NCI-H748 (cell line): Measurements from ENCODE around the gene ARAP1.

ENCODE experiments used
- DNase-seq: peaks from one replicate; lab custom pipeline; 2025; ENCODE audit not compliant: unreplicated experiment; lab: John Stamatoyannopoulos, UW

ARAP1 gene

DNA sequence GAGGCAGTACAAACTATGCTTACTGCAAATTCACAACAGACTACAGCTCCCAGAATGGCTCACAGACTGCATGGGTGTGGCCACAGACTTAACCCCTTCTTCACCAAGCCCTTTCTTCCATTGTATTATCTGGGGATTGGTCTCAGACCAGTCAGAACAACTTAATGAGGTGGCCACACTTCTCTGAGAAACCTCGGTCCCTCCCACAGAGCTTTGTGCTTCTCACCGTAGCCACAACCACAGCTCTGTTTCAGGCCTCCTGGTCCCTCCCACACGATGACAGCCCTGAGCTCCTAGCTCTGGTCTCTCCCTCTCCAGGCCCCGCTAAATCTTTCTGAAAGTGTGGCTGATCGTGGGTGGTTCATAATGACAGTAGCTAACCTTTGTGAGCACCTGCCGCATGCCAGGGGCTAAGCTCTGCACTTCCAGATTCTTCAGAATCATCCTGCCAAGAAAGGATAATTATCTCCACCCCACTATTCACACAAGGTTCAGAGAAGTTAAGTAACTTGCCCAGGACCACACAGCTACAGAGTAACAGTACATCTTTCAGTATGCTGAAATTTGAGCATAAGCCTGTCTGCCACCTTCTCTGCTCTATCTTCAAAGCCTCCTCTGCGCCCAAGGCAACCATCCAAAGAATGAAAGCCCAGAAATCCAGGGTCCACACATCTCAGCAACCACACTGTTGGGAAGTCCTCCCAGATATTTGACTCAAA is 83.4 kb downstream of the ARAP1 start:
- DNase-seq = no peak

- no peak for DNase-seq
Observed at GRCh38 chr11:72665911-72666472, 86.2 kb downstream of the ARAP1 start.

DNA sequence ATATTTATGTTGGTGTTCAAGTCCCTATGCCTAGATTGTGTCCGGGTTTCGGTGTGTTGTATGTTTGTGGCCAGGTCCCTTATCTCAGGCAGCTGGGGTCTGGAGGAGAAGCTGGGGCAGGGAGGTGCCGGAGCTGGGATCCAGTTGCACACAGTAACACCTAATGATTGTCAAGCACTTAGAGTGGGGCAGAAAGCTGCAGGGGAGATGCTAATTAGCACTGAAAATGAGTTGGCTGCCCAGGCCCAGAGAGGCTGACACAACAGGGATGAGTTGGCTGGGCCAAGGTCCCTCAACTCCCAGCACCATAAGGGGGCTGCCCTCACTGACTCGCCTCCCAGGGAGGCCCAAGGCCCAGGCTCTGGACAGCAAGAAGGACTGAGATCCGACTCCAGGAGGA is 90.2 kb downstream of the ARAP1 start:
- no peak for DNase-seq

DNA sequence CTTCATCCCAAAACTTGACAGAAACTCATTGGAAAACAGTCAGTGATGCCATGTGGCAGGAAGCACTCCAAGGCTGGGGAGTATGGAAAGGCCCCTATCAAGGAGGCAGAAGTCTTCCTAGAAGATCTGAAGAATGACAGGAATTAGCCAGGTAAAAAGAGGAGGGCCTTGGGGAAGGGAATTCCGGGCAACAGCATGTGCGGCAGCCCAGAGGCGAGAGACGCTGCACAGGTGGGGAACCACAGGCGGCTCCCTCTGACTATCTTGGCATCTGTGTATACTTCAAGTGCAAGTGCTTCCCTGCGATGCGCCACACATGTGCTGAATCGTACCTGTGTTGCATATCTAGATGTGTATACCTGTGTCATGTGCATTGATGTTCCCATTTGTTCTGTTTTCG is 90.7 kb downstream of the ARAP1 start:
- no peak for DNase-seq

DNA sequence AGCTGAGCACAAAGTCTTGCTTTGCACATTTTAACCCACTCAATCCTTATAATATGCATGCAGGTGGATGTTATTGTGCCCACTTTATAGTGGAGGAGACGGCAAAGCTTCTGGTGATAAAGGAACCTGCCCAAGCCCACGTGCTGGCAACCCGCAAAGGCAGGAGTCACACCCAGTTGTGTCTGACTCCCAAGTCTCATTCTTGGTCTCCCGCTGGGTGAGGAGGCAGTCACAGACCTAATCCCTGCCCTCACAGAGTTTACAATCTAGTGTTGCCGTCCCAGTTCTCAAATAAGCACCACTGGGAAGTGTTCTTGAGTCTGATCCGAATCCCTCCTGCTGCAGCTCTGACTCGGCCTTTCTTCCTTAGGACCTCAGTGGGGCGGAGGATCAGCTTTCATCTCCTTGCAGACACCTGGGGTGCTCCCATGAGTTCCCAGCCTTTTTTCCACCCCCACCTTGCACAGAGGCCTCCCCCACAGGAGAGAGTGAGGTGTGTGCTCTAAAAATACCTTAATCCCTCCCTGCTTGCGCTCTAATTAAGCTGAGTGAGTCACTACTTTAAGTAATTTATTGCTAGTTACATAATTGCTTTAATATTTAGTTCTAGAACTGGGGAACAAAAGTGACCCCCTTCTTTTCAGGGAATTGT is 93.1 kb downstream of the ARAP1 start:
- no peak for DNase-seq

DNA sequence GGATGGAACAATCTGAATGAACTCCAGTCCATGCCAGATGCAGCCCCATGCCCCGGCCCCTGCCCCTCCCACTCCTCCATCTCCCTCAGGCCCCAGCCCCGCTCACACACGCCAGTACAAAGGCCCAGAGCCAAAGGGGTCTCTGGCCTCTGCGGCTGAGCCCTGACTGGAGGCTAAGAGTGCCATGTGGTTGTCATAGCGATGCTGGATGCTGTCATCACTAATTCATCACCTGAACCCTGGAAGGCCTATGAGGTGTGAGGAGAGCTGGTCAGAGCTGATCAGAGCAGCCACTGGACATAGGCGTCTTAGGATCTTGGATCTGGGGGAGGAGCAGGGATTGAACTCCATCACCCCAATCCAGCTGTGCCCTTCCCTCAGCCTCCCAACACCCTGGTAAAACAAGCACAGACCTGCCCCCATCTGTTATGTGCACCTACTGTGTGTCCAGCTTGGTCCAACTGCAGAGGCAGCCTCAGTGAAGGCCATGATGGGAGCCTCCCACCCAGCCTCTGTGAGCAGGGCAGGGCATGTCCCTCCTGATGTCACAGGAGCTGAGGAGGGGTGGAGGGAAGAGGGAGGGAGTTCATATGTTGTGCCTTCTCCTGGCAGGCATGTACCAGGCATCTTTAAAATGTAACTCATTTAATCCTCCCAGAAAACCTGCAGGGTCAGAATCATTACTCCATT is 94.7 kb downstream of the ARAP1 start:
- DNase-seq = no peak

GRCh38 chr11:72655896-72656464 is 96.2 kb downstream of the ARAP1 start:
- DNase-seq = no peak

- no peak for DNase-seq
Observed at GRCh38 chr11:72655014-72655413, 97.2 kb downstream of the ARAP1 start.

DNA sequence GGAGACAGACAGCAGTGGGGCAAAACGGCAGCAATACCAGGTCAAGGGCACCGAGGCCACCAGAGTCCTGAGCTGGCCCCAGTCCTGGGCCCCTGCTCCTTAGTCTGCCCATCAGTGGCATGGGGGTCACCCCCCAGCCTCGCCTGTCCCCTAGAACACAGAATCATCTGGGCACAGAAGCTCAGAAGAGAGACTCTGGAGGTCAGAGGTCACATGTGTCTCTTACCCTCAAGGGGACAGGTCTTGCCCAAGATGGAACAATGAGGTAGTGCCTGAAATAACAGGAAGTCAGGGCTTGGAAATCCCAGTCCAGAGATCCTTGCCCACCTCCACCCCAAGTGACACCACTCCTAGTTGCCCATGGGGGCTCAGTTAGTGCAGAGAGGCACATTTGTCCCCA is 98.6 kb downstream of the ARAP1 start:
- no peak for DNase-seq

DNA sequence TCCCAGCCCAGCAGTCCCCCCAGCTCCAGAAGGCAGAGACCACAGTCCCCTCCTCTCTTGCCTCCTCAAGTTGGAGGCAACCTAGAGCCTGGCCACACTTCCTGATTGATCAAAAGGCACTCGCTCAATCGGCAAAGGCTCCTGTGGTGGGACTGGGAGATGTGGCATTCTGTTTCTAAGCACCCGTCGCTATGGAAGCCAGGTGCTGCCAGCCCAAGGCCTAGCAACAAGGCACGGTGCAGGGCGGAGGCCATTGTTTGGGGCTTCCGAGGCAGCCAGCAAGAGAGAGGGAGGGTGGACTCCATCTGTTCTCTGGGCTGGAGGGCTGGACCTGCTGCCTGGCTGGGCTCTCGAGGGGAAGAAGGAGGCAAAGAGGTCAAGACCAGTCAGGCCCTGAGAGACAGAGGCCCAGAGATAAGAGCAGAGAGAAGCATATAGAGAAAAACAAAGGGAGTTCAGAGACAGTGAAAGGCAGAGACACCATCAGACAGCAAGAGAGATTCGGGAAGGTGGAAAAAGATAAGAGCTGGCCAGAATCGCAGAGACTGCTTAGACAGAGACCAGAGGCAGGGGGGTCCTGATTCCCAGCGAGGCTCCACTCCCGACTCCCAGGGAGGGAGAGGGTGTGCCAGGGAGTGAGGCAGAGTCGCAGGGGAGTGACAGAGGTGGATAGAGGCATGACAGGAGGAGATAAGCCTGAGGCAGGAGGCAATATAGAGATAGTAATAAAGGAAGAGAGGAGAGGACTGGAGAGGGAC is 99.2 kb downstream of the ARAP1 start:
- peak; percentile 97 for DNase-seq

DNA sequence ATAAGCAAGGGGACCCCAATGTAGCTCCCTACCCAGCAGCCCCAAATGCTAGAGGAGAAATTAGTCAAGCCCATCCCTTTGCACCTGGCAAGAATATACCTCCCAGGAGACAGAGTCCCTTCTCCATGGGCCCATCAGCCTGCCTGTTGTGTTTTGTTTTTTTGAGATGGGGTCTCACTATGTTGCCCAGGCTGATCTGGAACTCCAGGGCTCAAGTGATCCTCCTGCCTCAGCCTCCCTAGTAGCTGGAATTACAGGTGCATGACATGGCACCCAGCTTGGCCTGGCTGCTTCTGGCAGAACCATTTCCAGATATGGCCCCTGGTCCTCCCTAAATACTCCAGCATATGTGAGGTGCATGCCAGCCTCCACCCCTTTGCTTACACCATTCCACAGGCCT is 100.1 kb downstream of the ARAP1 start:
- DNase-seq = no peak

DNA sequence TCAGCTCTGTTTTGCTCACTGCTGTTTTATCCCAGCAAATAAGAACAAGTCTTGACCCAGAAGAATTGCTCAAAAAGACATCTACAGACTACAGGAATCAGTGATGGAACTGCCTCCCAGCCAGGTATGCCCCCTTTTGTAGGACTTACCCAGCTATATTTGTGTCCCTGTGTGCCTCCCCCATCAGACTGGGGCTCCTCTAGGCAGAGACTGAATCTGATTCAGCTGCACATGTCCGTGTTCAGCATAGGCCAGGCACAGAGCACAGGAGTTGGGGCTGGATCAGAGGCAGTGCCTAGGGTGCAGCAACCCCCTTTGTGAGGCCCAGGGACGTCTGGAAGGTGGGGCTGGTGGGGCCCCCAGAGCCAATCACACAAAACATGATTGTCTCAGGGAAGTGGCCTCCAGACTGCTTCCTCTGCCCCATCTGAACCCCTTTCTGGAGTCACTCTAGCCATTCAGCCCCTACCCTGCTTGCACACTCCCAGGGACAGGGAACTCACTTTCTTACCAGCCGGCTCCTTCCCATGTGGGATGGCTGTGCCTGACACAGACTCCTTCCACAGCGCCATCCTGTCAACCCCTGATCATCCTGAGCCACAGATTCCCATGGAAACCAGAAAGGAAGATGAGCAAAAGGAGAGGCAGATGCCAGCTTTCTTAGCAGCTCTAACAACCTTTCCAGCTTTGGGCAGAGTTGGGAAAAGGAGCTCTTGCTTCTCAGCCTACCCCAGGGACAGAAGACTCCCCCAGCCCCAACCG is 102.8 kb downstream of the ARAP1 start:
- DNase-seq = no peak

- no peak for DNase-seq
Observed at GRCh38 chr11:72648384-72649136, 103.6 kb downstream of the ARAP1 start.

GRCh38 chr11:72647882-72648281 is 104.3 kb downstream of the ARAP1 start:
- DNase-seq = no peak

DNA sequence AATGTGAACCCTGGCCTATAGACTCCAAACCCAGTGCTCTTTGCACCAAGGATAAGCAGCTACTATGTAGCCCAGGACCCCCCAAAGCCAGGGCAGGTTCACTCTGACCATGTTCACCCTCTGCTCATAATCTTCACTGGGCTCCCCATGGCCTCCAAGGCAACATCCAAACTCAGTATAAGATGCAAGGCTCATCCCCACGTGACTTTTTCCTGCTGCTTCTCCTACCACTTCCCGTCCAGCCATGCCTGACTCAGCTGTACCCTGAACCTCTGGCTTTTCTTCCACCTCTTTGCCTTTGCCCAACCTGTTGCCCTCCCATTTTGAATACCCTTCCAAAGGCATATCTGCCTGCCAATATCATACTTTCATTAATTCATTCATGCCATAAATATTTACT is 105.7 kb downstream of the ARAP1 start:
- DNase-seq = no peak

- no peak for DNase-seq
Observed at GRCh38 chr11:72646024-72646423, 106.2 kb downstream of the ARAP1 start.

- no peak for DNase-seq
Observed at GRCh38 chr11:72643547-72643946, 108.7 kb downstream of the ARAP1 start.

GRCh38 chr11:72642884-72643522 is 109.2 kb downstream of the ARAP1 start:
- DNase-seq = peak; percentile 76
